Mesendoderm (in vitro differentiated cells): ENCODE data around the gene SLC35G3.

Experiments used
- DNase-seq: peaks from one replicate; pipeline ENCODE4 v3.0.0; 2013
- H2AK5ac ChIP-seq: 2 replicates; pipeline ENCODE4 v1.6.1; 2013; ENCODE audit warnings: low read length, inconsistent platforms
- H2BK120ac ChIP-seq: 2 replicates; pipeline ENCODE4 v1.6.1; 2013; ENCODE audit warnings: low read depth, mild to moderate bottlenecking, low read length, moderate library complexity, mixed read lengths
- H2BK15ac ChIP-seq: replicated peaks from 2 replicates; pipeline ENCODE4 v1.6.1; 2013; ENCODE audit warnings: low read depth, mild to moderate bottlenecking, moderate library complexity
- H2BK5ac ChIP-seq: 2 replicates; pipeline ENCODE4 v1.6.1; 2013; ENCODE audit warnings: low read length, inconsistent platforms
- H3K18ac ChIP-seq: 2 replicates; pipeline ENCODE4 v1.6.1; 2013; ENCODE audit warnings: mild to moderate bottlenecking, low read length, mixed read lengths
- H3K23ac ChIP-seq: one replicate; pipeline ENCODE4 v1.6.1; 2013; ENCODE audit warnings: low read length
- H3K27ac ChIP-seq: 2 replicates; pipeline ENCODE4 v1.5.1; 2013; ENCODE audit warnings: low read depth, mild to moderate bottlenecking, inconsistent platforms, low read length, moderate library complexity
- H3K27me3 ChIP-seq: 2 replicates; pipeline ENCODE4 v1.6.1; 2013; ENCODE audit warnings: low read length, control low read depth, mild to moderate bottlenecking, inconsistent platforms; ENCODE audit not compliant: insufficient read depth, poor library complexity
- H3K36me3 ChIP-seq: 2 replicates; pipeline ENCODE4 v1.6.1; 2013; ENCODE audit warnings: low read length, inconsistent platforms; ENCODE audit not compliant: control insufficient read depth, insufficient read depth
- H3K4ac ChIP-seq: one replicate; pipeline ENCODE4 v1.6.1; 2013; ENCODE audit warnings: low read depth, mild to moderate bottlenecking, low read length, moderate library complexity
- H3K4me1 ChIP-seq: 2 replicates; pipeline ENCODE4 v1.6.1; 2013; ENCODE audit warnings: low read depth, low read length, inconsistent platforms; ENCODE audit not compliant: control insufficient read depth
- H3K4me2 ChIP-seq: 2 replicates; pipeline ENCODE4 v1.6.1; 2013; ENCODE audit warnings: low read length
- H3K4me3 ChIP-seq: 2 replicates; pipeline ENCODE4 v1.5.1; 2013; ENCODE audit warnings: mild to moderate bottlenecking, low read length
- H3K56ac ChIP-seq: one replicate; pipeline ENCODE4 v1.6.1; 2013; ENCODE audit warnings: low read length
- H3K79me1 ChIP-seq: 2 replicates; pipeline ENCODE4 v1.6.1; 2013; ENCODE audit warnings: low read length, inconsistent platforms
- H3K79me2 ChIP-seq: 2 replicates; pipeline ENCODE4 v1.6.1; 2013; ENCODE audit warnings: mild to moderate bottlenecking, low read length; ENCODE audit not compliant: control insufficient read depth, insufficient read depth
- H3K9ac ChIP-seq: 2 replicates; pipeline ENCODE4 v1.6.1; 2013; ENCODE audit warnings: low read length, inconsistent platforms
- H4K5ac ChIP-seq: one replicate; pipeline ENCODE4 v1.6.1; 2013; ENCODE audit warnings: low read length
- H4K8ac ChIP-seq: one replicate; pipeline ENCODE4 v1.6.1; 2013; ENCODE audit warnings: low read depth, mild to moderate bottlenecking, control low read depth, low read length, moderate library complexity
- WGBS: extraction: QIAGEN DNeasy Blood & Tissue Kit; methylation state at CpG from one replicate; pipeline ENCODE4 v1.1.7; 2013; ENCODE audit warnings: low lambda C conversion rate, missing lambda C conversion rate; ENCODE audit not compliant: insufficient coverage; ENCODE audit errors: extremely low coverage; 5-methylcytosine and 5-hydroxymethylcytosine counted together

SLC35G3 gene

DNA sequence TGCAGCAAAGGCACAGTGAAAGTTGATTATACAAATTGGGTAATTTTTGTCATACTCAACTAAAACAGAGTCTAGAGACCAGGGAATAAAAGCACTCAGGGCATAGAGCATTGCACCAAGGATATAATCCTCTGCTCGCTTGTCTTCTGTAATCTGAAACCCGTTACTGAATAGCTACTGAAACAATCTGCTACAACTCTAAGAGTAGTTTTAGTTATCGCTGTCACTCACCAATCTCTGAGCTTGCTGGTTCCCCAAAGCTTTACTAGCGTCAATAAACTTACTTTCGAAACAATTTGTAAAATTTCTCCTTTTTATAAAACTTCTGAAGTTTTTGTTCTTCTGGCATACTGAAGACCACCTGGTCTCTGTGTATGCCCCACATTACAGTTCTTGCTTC, 22.9 kb upstream of the SLC35G3 start:
- WGBS: no CpG with 5 or more reads among the region's 5 CpGs
- Histone ChIP-seq H3K79me2 (no peaks in the 10 kb centered on the region), H3K4ac (no peak overlapping the region), H3K4me1 (no peaks in the 10 kb centered on the region), H2AK5ac (no peak overlapping the region), H2BK15ac (no peak overlapping the region), H3K56ac (no peak overlapping the region), H3K79me1 (no peaks in the 10 kb centered on the region), H3K4me3 (no peak overlapping the region), H3K23ac (no peak overlapping the region), H3K27ac (no peak overlapping the region), H3K4me2 (no peak overlapping the region), H3K36me3 (no peaks in the 10 kb centered on the region), H3K9ac (no peak overlapping the region), H2BK5ac (no peak overlapping the region), H3K18ac (no peak overlapping the region), H3K27me3 (no peaks in the 10 kb centered on the region), H4K8ac (no peak overlapping the region), H2BK120ac (no peak overlapping the region), H4K5ac (no peak overlapping the region)
- no peak for DNase-seq

DNA sequence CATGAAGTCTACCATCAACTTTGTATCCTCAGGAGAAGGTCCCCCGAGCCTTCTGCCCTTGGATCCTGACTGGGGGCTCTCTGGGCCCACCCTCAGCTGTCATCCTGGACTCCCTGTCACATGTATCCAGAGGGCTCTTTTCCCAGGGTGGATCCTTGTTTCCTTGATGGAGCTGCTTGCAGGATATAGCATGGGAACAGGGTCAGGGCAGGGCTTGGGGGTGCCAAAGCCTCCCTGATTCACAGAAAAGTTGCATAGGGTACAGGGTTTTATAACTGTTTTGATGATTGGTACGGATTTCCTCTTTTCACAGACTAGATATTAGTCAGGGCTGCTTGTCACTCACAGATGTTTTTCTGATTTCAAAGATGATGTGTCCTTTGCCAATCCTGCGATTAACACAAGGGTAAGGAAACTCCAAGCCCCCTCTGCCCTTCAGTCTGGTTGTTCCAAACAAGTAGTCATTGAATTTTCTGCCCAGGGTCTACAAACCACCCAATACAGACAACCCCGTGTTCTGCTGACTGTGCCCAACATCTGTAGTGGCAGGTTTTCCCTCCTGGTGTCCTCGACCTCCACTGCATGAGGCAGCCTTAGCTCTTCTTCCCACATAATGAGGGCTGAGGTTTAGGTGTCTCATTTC, 20.6 kb upstream of the SLC35G3 start:
- no peak overlapping the region for H3K9ac ChIP-seq
- no peak overlapping the region for H3K18ac ChIP-seq
- no CpG with 5 or more reads among the region's 5 CpGs for WGBS

DNA sequence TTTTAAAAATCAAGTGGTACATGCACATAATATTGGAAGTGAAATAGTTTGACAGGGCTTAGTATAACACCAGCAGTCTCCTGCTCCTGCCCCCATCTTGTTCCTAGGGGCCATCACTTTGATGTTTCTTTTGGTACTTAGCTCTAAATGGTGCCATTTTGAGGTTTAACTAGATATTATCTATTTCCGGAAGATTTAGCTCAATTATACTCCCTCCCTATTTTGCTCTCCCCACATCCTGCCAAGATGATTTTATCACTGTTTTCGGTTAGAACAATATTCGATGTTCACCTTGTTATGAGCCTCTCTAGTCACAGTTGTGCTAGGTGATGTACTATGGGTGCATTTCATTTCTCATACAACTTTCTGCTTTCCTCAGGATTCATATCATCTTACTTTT, 20.0 kb upstream of the SLC35G3 start:
- no peaks in the 10 kb centered on the region for H3K79me1 ChIP-seq
- H3K9ac ChIP-seq: no peak overlapping the region
- no CpG with 5 or more reads among the region's 3 CpGs for WGBS
- H3K4me3 ChIP-seq: no peak overlapping the region
- H3K79me2 ChIP-seq: no peaks in the 10 kb centered on the region
- no peak overlapping the region for H3K23ac ChIP-seq
- no peaks in the 10 kb centered on the region for H3K36me3 ChIP-seq
- H3K18ac ChIP-seq: no peak overlapping the region
- no peak overlapping the region for H3K56ac ChIP-seq
- no peak overlapping the region for H3K4ac ChIP-seq
- no peaks in the 10 kb centered on the region for H3K4me1 ChIP-seq
- H2AK5ac ChIP-seq: no peak overlapping the region
- no peak overlapping the region for H4K8ac ChIP-seq
- no peak overlapping the region for H3K4me2 ChIP-seq
- DNase-seq: no peak
- H2BK120ac ChIP-seq: no peak overlapping the region
- no peaks in the 10 kb centered on the region for H3K27me3 ChIP-seq
- no peak overlapping the region for H4K5ac ChIP-seq
- H2BK15ac ChIP-seq: no peak overlapping the region
- H2BK5ac ChIP-seq: no peak overlapping the region
- H3K27ac ChIP-seq: no peak overlapping the region

More for the DNA sequence above, 20.6 kb upstream of the SLC35G3 start:
- no peak overlapping the region for H2BK5ac ChIP-seq
- H3K23ac ChIP-seq: no peak overlapping the region
- H3K4me1 ChIP-seq: no peaks in the 10 kb centered on the region
- no peak overlapping the region for H2BK120ac ChIP-seq
- no peak overlapping the region for H2AK5ac ChIP-seq
- no peak overlapping the region for H4K5ac ChIP-seq
- H3K4me2 ChIP-seq: no peak overlapping the region
- no peak overlapping the region for H3K56ac ChIP-seq
- no peak overlapping the region for H2BK15ac ChIP-seq
- no peaks in the 10 kb centered on the region for H3K27me3 ChIP-seq
- no peak for DNase-seq
- no peaks in the 10 kb centered on the region for H3K79me1 ChIP-seq
- no peak overlapping the region for H3K4ac ChIP-seq
- H3K79me2 ChIP-seq: no peaks in the 10 kb centered on the region
- H3K4me3 ChIP-seq: no peak overlapping the region
- H4K8ac ChIP-seq: no peak overlapping the region
- H3K27ac ChIP-seq: no peak overlapping the region
- H3K36me3 ChIP-seq: no peaks in the 10 kb centered on the region

DNA sequence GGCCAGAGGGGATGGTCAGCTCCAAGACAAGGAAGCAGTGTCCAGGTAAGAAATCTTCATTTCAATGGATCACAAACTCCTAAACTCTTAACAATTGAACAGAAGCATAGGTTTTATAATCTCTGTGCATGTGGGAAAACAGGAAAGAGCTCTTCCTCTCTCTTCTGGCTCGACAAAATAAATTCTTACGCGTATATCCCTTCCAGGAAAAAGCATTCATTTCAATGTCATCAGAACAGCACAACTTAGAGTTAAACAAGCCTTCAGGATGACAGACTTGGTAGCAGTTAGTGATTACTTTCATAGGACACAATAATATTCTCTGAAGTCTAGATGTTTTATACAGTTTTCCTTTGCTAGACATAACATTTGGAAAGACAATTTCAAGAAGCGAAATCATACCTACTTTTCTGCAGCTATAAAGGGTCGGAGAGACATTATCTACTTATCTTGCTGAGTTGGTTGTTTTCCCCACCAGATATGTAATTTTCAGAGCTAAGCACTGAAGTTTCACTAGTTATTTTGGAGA, 19.3 kb upstream of the SLC35G3 start:
- DNase-seq: no peak
- no peak overlapping the region for H4K8ac ChIP-seq
- no peak overlapping the region for H2AK5ac ChIP-seq
- no peak overlapping the region for H4K5ac ChIP-seq
- no peaks in the 10 kb centered on the region for H3K79me2 ChIP-seq
- H3K4me1 ChIP-seq: no peaks in the 10 kb centered on the region
- no peaks in the 10 kb centered on the region for H3K79me1 ChIP-seq
- no peak overlapping the region for H3K27ac ChIP-seq
- no CpG with 5 or more reads among the region's 5 CpGs for WGBS
- H3K27me3 ChIP-seq: no peaks in the 10 kb centered on the region
- H3K18ac ChIP-seq: no peak overlapping the region
- H3K4me2 ChIP-seq: no peak overlapping the region
- no peak overlapping the region for H3K4ac ChIP-seq
- no peak overlapping the region for H2BK5ac ChIP-seq
- H3K4me3 ChIP-seq: no peak overlapping the region
- H3K23ac ChIP-seq: no peak overlapping the region
- no peak overlapping the region for H2BK120ac ChIP-seq
- no peak overlapping the region for H3K56ac ChIP-seq
- H3K9ac ChIP-seq: no peak overlapping the region
- no peaks in the 10 kb centered on the region for H3K36me3 ChIP-seq
- no peak overlapping the region for H2BK15ac ChIP-seq

DNA sequence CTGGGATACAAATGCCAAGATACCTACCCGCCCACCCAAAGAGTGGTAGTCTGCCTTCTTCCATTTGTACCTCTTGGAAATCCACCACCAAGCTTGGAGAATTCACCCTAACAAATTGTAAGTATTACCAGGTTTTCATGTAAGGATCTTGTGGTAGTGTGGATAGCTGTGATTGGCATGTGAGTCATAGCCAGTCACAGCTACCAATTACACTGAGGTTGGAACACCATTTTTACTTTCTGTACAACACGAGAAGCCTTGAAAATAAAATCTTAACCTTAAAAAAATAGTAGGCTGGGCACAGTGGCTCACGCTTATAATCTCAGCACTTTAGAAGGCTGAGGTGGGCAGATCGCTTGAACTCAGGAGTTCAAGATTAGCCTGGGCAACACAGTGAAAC, 18.5 kb upstream of the SLC35G3 start:
- Histone ChIP-seq H3K18ac (no peak overlapping the region), H3K56ac (no peak overlapping the region), H3K4ac (no peak overlapping the region), H3K79me2 (no peaks in the 10 kb centered on the region), H3K4me2 (no peak overlapping the region), H3K27ac (no peak overlapping the region), H3K9ac (no peak overlapping the region), H2BK15ac (no peak overlapping the region), H3K4me1 (no peaks in the 10 kb centered on the region), H3K27me3 (no peaks in the 10 kb centered on the region), H3K4me3 (no peak overlapping the region), H3K36me3 (no peaks in the 10 kb centered on the region), H4K8ac (no peak overlapping the region), H3K79me1 (no peaks in the 10 kb centered on the region), H2BK5ac (no peak overlapping the region), H4K5ac (no peak overlapping the region), H2AK5ac (no peak overlapping the region), H2BK120ac (no peak overlapping the region), H3K23ac (no peak overlapping the region)
- no peak for DNase-seq
- WGBS: no CpG with 5 or more reads among the region's 4 CpGs

DNA sequence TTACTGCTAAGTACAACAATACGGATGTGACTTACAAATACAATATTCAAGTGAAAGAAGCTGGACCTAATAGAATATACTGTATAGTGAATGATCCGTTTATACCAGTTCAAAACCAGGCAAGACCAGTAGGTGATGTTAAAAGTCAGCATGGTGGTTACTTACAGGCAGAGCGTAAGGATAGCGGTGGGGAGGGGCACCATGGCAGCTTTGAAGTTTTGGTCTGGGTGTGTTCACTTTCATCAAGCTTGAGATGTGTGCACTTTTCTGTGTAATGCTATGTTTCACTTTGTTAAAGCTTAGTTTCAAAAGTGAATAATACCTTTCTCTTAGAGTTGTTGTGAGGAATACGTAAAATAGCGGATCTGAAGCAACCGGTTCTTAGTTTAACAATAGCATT, 16.5 kb upstream of the SLC35G3 start:
- H2BK15ac ChIP-seq: no peak overlapping the region
- H3K18ac ChIP-seq: no peak overlapping the region
- no peaks in the 10 kb centered on the region for H3K4me1 ChIP-seq
- H2BK120ac ChIP-seq: no peak overlapping the region
- no peaks in the 10 kb centered on the region for H3K79me2 ChIP-seq
- no peak overlapping the region for H2BK5ac ChIP-seq
- H3K4me3 ChIP-seq: no peak overlapping the region
- no peaks in the 10 kb centered on the region for H3K79me1 ChIP-seq
- no peaks in the 10 kb centered on the region for H3K36me3 ChIP-seq
- H4K8ac ChIP-seq: no peak overlapping the region
- H3K23ac ChIP-seq: no peak overlapping the region
- no peak overlapping the region for H4K5ac ChIP-seq
- no peak overlapping the region for H3K4me2 ChIP-seq
- H3K4ac ChIP-seq: no peak overlapping the region
- no peak overlapping the region for H3K56ac ChIP-seq
- H3K27ac ChIP-seq: no peak overlapping the region
- no peaks in the 10 kb centered on the region for H3K27me3 ChIP-seq
- DNase-seq: no peak
- no CpG with 5 or more reads among the region's 7 CpGs for WGBS
- H2AK5ac ChIP-seq: no peak overlapping the region
- no peak overlapping the region for H3K9ac ChIP-seq
